Measurements from ENCODE around the gene STAT5B.
"Not testable (repeated sequence)": the region's sequence is repeated elsewhere in the genome, so short reads cannot be mapped to it uniquely, and the experiment has no call there.

Gene STAT5B

GRCh38 chr17:42266918-42267766 is 9.0 kb downstream of the STAT5B start:
- DNase-seq (ENCODE audit: low read depth) = no peak

GRCh38 chr17:42266462-42266861 is 9.7 kb downstream of the STAT5B start:
- DNase-seq (ENCODE audit: low read depth) = no peak

DNA sequence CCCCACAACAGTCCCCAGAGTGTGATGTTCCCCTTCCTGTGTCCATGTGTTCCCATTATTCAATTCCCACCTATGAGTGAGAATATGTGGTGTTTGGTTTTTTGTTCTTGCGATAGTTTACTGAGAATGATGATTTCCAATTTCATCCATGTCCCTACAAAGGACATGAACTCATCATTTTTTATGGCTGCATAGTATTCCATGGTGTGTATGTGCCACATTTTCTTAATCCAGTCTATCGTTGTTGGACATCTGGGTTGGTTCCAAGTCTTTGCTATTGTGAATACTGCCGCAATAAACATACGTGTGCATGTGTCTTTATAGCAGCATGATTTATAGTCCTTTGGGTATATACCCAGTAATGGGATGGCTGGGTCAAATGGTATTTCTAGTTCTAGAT is 11.8 kb downstream of the STAT5B start:
- DNase-seq (ENCODE audit: low read depth) = not testable (repeated sequence)

DNA sequence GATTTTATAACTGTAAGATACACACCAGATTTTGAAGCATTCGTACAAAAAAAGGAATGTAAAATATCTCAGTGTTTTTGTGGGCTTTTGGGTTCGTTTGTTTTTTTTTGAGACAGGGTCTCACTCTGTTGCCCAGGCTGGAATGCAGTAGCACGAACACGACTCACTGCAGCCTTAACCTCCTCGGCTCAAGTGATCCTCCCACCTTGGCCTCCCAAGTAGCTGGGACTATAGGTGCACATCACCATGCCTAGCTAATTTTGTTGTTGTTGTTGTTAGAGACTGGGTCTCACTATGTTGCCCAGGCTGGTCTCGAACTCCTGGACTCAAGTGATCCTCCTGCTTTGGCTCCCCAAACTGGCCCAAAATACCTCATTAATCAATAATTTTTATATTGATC is 15.9 kb downstream of the STAT5B start:
- no peak for DNase-seq (ENCODE audit: low read depth)

- DNase-seq (ENCODE audit: low read depth) = no peak
Measured at GRCh38 chr17:42255445-42255844, 20.7 kb downstream of the STAT5B start.

DNA sequence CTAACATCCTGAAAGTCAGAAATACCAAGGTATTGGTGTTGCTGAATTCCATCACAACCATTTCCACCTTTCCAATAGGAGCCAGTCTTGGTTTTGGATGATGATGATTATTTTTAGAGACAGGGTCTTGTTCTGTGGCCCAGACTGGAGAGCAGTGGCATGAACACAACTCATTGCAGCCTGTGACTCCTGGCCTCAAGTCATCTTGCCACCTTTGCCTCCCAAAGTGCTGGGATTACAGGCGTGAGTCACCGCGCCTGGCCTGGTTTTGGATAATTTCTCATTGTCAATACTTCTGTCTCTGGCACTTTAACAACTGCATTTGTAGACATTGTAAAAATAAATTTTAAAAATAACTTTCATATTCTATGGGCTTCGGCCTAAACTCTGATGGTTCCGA is 22.6 kb downstream of the STAT5B start:
- DNase-seq (ENCODE audit: low read depth) = no peak

GRCh38 chr17:42252597-42253550 is 23.3 kb downstream of the STAT5B start:
- DNase-seq (ENCODE audit: low read depth) = no peak

GRCh38 chr17:42251115-42251514 is 25.1 kb downstream of the STAT5B start:
- DNase-seq (ENCODE audit: low read depth) = no peak

- no peak for DNase-seq (ENCODE audit: low read depth)
Measured at GRCh38 chr17:42249681-42250446, 26.3 kb downstream of the STAT5B start.

GRCh38 chr17:42248351-42249179 is 27.6 kb downstream of the STAT5B start:
- peak; percentile 57 for DNase-seq (ENCODE audit: low read depth)

DNA sequence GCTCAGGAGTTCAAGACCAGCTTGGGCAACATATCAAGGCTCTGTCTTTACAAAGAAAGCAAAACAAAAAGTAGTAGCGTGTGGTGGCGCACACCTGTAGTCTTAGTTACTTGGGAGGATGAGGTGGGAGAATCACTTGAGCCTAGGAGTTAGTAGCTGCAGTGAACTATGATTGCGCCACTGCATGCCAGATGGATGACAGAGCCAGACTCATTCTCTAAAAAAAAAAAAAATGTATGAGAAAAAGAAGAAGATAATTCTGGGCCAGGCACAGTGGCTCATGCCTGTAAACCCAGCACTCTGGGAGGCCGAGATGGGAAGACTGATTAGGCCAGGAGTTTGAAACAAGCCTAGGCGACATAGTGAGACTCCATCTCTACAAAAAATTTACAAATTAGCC is 28.5 kb downstream of the STAT5B start:
- DNase-seq (ENCODE audit: low read depth) = no peak

DNA sequence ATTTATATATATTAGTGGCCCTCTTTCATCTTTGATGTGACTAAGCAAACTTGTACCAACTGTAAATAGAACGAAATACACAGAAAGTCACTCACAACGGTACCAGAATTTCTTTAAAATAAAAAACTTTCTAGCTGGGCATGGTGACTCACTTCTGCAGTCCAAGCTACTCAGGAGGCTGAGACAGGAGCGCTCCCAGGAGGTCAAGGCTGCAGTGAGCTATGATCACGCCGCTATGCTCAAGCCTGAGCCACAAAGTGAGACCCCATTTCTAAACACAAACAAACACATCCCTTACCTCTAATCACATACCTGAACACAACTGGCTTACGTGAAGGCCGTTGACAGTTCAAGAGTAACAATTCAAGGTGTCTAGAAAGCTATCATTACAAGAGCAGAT is 29.7 kb downstream of the STAT5B start:
- DNase-seq (ENCODE audit: low read depth) = no peak

- not testable (repeated sequence) for DNase-seq (ENCODE audit: low read depth)
Measured at GRCh38 chr17:42245183-42245582, 31.0 kb downstream of the STAT5B start.

DNA sequence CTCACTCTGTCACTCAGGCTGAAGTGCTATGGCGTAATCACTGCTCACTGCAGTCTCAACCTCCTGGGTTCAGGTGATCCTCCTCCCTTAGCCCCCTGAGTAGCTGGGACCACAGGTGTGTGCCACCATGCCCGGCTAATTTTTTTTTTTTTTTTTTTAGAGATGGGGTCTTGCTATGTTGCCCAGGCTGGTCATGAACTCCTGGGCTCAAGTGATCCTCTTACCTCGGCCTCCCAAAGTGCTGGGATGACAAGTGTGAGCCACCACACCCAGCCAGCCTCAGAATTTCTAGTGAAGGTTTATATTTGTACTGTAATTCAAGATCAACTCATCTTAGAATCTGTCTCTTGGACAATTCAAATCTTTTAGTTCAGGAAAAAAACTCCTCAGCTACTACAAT is 32.1 kb downstream of the STAT5B start:
- DNase-seq (ENCODE audit: low read depth) = not testable (repeated sequence)

GRCh38 chr17:42243493-42243982 is 32.7 kb downstream of the STAT5B start:
- no peak for DNase-seq (ENCODE audit: low read depth)

DNA sequence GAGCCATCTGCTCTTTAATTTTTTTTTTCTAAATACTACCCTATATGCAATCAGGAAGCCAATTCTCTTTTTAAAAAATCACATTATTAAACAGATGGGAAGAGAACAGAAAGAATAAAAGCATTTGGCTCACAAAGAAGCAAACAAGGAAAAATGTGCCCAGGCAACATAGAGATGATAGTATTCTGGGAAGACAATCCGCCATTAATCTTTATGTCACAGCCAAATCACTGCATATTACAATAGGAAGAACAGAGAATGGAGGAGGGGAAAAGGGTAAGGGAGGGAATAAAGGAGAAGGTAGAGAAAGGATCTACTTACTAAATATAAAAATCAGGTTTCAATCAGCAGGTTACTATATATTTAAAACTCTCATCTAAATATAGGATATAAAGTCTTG is 34.3 kb downstream of the STAT5B start:
- no peak for DNase-seq (ENCODE audit: low read depth)

- not testable (repeated sequence) for DNase-seq (ENCODE audit: low read depth)
Measured at GRCh38 chr17:42240863-42241262, 35.3 kb downstream of the STAT5B start.

DNA sequence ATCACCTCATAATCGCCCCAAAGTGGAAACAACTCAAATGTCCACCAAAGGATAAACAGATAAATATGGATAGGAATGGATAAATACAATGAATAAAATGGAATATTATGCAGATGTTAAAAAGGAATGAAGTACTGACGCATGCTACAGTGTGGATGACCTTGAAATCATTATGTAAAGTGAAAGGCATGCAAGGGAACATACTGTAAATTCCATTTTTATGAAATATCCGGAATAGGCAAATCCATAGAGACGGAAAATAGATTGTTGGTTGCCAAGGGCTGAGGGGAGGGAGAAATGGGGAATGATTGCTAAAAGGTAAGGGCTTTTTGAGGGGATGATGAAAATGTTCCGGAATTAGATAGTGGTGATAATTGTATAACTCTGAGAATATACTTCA is 36.0 kb downstream of the STAT5B start:
- DNase-seq (ENCODE audit: low read depth) = no peak

DNA sequence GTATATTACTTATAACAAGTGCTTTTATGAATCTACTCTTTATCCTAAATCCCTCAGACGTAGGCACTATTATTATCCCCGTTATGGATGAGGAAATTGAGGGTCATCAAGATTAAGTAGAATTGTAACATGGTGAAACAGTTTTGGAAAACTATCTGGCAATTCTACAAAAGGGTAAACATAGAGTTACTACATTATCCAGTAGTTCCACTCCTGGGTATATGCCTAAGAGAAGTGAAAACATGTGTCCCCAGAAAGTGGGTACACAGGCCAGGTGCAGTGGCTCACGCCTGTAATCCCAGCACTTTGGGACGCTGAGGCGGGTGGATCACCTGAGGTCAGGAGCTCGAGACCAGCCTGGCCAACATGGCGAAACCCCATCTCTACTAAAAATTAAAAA is 36.6 kb downstream of the STAT5B start:
- DNase-seq (ENCODE audit: low read depth) = not testable (repeated sequence)

GRCh38 chr17:42236760-42237159 is 39.4 kb downstream of the STAT5B start:
- no peak for DNase-seq (ENCODE audit: low read depth)

GRCh38 chr17:42233994-42234393 is 42.2 kb downstream of the STAT5B start:
- no peak for DNase-seq (ENCODE audit: low read depth)
